Epithelial cell of proximal tubule (primary cell): Measurements from ENCODE around the gene SWSAP1. TPM values are rescaled to one million over a fixed set of nuclear protein-coding genes. Genes with fewer than 3 reads are reported as not detected.
"Not testable (repeated sequence)": the region's sequence is repeated elsewhere in the genome, so short reads cannot be mapped to it uniquely, and the experiment has no call there.

Experiments used
- DNase-seq: peaks from one replicate; pipeline ENCODE4 v3.0.0-alpha.2; 2011; ENCODE audit warnings: low read depth
- H3K4me3 ChIP-seq: 2 replicates; pipeline ENCODE4 v1.5.1; 2011; ENCODE audit warnings: low read depth, mild to moderate bottlenecking, low read length
- total RNA-seq: library from RNA; depleted of rRNA; stranded (reverse); fragments of >200 nt; gene quantifications from 2 replicates; pipeline ENCODE4 v1.2.3, GENCODE V29; 2015
- TF ChIP-seq, protein P1 (sequence below): conservative IDR thresholded peaks from 2 replicates; pipeline ENCODE4 v1.5.1; 2012; ENCODE audit warnings: low read depth, mild to moderate bottlenecking, low read length

Gene SWSAP1
- total RNA-seq, 1 donor from 2014 or later, result 1.2 TPM

GRCh38 chr19:11335449-11336146 is 38.9 kb upstream of the SWSAP1 start:
- no peak overlapping the region for H3K4me3 ChIP-seq
- TF ChIP-seq, protein P1, sequence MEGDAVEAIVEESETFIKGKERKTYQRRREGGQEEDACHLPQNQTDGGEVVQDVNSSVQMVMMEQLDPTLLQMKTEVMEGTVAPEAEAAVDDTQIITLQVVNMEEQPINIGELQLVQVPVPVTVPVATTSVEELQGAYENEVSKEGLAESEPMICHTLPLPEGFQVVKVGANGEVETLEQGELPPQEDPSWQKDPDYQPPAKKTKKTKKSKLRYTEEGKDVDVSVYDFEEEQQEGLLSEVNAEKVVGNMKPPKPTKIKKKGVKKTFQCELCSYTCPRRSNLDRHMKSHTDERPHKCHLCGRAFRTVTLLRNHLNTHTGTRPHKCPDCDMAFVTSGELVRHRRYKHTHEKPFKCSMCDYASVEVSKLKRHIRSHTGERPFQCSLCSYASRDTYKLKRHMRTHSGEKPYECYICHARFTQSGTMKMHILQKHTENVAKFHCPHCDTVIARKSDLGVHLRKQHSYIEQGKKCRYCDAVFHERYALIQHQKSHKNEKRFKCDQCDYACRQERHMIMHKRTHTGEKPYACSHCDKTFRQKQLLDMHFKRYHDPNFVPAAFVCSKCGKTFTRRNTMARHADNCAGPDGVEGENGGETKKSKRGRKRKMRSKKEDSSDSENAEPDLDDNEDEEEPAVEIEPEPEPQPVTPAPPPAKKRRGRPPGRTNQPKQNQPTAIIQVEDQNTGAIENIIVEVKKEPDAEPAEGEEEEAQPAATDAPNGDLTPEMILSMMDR, result no peak
- DNase-seq, result no peak

DNA sequence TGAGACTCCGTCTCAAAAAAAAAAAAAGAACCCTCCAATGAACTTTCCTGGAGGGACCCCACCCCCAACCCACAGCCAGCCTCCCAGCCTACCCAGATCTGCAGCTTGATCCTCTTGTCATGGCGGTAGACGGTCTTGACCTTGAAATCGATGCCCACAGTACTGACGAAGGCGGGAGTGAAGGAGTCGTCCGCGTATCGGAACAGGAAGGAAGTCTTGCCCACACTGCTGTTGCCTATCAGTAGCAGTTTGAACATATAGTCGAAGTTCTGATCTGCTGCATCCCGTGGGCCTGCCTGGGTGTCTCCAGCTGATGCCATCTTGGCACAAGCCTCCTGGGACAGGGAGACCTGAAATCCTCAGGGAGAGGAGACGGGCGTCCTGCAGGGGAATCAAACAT is 37.4 kb upstream of the SWSAP1 start:
- no peak for DNase-seq
- TF ChIP-seq, protein P1, result no peak
- H3K4me3 ChIP-seq, result no peak overlapping the region

DNA sequence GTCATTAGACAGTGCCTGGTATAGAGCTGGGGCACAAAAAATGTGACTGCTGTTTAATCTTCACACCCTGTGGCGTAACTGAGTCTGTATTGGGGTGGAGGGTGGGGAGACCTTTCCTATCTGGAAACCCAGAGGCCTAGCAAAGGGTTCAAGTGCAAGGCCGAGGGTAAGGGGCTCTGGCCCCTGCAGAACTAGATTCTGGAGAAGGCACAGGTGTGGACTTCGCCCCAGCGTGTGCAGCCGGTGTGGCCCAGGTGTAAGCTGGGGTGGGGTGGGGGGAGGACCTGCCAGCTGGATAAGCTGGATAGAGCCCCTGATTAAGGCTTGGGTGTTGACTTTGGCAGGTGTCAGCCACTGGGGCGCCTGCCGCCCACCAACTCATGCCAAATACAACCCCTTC is 36.3 kb upstream of the SWSAP1 start:
- H3K4me3 ChIP-seq, result peak overlapping the region; percentile 86
- TF ChIP-seq, protein P1, result no peak
- no peak for DNase-seq

DNA sequence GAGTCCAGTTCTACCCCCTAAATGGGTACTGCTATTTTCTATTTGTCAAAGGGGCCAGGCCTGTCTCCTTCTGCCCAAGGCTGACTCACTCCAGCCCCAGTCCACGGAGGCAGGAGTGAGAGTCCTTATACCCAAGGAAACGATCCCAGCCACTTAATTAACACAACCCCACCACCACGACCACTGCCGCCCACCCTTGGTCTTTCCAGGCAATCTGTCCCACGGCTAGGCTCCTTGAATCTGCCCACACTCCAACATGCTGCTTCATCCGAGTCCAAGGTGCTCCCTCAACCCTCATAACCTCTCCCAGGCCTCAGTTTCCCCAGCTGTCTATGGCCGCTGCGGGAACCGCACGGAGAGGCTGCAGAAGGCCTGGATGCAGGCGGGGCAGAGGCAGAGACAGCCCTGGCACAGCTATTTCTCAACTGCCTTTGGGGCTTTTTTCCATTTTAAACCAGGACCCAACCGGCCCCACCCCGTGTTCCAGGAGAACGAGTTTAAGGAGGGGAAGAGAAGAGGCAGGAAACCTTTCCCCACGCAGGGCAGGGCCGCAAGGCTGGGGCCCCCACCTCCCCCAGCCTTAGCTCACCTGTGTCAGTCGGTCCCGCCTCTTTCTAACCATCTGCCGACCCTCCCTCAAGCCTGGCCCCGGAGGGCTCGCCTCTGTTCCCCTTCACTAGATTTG is 35.8 kb upstream of the SWSAP1 start:
- no peak for DNase-seq
- TF ChIP-seq, protein P1, result no peak
- H3K4me3 ChIP-seq, result peak overlapping the region; percentile 86

- H3K4me3 ChIP-seq, result peak within 1 kb of the TSS; percentile 86
- TF ChIP-seq, protein P1, result no peak
- DNase-seq, result no peak
Observed at GRCh38 chr19:11339254-11340098, 35.0 kb upstream of the SWSAP1 start, which contains the start of gene RAB3D. RAB3D (minus strand) TSS chr19:11339657; CDS start chr19:11337399, 2,258 bp downstream.

DNA sequence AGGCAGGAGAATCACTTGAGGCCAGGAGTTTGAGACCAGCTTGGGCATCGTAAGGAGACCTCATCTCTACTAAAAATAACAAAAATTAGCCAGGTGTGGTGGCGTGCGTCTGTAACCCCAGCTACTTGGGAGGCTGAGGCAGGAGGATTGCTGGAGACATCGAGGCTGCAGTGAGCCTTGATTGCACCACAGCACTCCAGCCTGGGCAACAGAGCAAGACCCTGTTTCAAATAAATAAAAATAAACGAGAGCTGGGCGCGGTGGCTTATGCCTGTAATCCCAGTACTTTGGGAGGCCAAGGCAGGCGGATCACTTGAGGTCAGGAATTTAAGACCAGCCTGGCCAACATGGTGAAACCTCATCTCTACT is 34.4 kb upstream of the SWSAP1 start:
- not testable (repeated sequence) for DNase-seq, H3K4me3 ChIP-seq

- TF ChIP-seq, protein P1, result no peak
- DNase-seq, result no peak
- H3K4me3 ChIP-seq, result no peak overlapping the region
Observed at GRCh38 chr19:11342429-11342828, 32.0 kb upstream of the SWSAP1 start.
